ENCODE data around the gene FCGR3B.
A peak's percentile ranks its signal among the peaks of the same experiment; 100 is the strongest.
"Not testable (repeated sequence)": the region's sequence is repeated elsewhere in the genome, so short reads cannot be mapped to it uniquely, and the experiment has no call there.

Gene FCGR3B

DNA sequence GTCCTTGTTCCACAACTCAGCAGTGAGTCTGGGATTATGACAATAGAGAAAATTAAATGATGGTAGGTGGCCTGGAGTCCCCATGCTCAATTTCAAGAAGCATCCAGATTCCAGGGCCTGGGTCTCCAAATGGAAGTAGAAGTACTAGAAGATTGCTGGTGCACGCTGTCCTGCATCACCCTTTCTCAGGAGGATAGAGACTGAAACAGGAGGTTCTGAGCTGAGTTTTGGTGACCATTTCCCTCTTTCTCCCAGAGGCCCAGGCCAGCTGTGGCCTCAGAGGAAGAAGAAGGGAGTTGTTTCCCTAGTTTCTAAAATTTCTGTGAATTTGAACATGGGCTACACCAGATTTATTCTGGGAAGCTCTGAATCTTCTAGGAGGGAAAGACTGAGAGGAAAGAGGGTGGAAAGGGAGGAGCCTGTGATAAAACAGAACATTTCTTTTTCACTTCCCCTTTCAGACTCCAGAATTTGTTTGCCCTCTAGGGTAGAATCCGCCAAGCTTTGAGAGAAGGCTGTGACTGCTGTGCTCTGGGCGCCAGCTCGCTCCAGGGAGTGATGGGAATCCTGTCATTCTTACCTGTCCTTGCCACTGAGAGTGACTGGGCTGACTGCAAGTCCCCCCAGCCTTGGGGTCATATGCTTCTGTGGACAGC lies 31.8 kb upstream of the FCGR3B start, which contains the start of gene FCGR2B:
FCGR2B (plus strand) TSS at position 460 of the 656 bp plus-strand sequence; CDS start at position 559, 99 bp downstream.
- H3K27ac ChIP-seq; DNase-seq; in situ Hi-C loops (cut with HindIII; ENCODE audit: low pct_ligation_motif_present, low sequenced_read_pairs); H3K27me3 ChIP-seq (replicated peaks); H3K4me3 ChIP-seq (ENCODE audit: low read depth, low read length); H3K36me3 ChIP-seq (replicated peaks): not testable (repeated sequence)

GRCh38 chr1:161661660-161662311 lies 30.8 kb upstream of the FCGR3B start:
- H3K4me3 ChIP-seq (ENCODE audit: low read depth, low read length); in situ Hi-C loops (cut with HindIII; ENCODE audit: low pct_ligation_motif_present, low sequenced_read_pairs); H3K27me3 ChIP-seq (replicated peaks); DNase-seq; H3K27ac ChIP-seq; H3K36me3 ChIP-seq (replicated peaks): not testable (repeated sequence)

DNA sequence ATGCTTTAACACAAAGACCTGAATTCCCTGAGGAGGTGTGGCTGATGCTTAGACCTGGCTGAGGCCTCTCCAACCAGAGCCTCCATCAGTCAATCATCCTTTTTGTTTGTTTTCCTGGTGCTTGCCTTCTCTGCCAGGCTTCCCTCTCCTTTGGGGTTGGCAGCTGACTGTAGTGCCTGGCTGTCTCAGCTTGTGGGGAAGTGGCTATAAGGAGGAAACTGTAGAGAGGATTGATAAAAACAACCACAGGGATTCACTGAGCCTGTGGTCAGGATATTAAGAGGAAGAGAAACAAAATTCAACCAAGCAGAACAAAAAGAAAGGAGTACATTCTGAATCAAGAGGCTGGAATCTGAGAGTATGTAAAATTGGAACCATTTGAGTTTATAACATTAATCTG lies 27.5 kb upstream of the FCGR3B start:
- in situ Hi-C loops (cut with HindIII; ENCODE audit: low pct_ligation_motif_present, low sequenced_read_pairs), result not testable (repeated sequence)

GRCh38 chr1:161653971-161654370 lies 23.0 kb upstream of the FCGR3B start:
- in situ Hi-C loops (cut with HindIII; ENCODE audit: low pct_ligation_motif_present, low sequenced_read_pairs); H3K27ac ChIP-seq: not testable (repeated sequence)

More for the DNA sequence above, 27.5 kb upstream of the FCGR3B start:
- H3K27ac ChIP-seq; H3K27me3 ChIP-seq (replicated peaks); H3K36me3 ChIP-seq (replicated peaks); H3K4me3 ChIP-seq (ENCODE audit: low read depth, low read length); DNase-seq: not testable (repeated sequence)

DNA sequence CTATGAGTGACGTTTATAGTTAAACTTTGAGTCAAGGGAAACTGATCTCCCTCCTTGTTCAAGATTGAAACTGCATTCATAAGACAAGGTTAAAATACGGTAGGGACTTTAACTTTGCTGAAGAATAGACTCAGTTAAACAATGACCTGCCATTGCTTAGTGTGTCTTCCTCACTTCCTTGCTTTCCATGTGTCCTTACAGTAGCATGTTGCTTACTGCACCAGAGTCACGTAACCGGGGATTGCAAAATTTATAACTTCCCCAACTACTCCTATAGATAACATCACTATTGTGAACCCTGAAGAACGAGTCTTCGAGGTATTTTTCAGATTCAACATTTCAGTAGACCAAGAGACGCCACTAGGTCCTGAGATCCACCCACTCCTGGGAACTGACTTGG lies 22.6 kb upstream of the FCGR3B start:
- H3K27me3 ChIP-seq (replicated peaks); H3K36me3 ChIP-seq (replicated peaks); in situ Hi-C loops (cut with HindIII; ENCODE audit: low pct_ligation_motif_present, low sequenced_read_pairs); H3K27ac ChIP-seq; DNase-seq; H3K4me3 ChIP-seq (ENCODE audit: low read depth, low read length): not testable (repeated sequence)

More at GRCh38 chr1:161653971-161654370, 23.0 kb upstream of the FCGR3B start:
- not testable (repeated sequence) for H3K27me3 ChIP-seq (replicated peaks); H3K36me3 ChIP-seq (replicated peaks); H3K4me3 ChIP-seq (ENCODE audit: low read depth, low read length); DNase-seq

DNA sequence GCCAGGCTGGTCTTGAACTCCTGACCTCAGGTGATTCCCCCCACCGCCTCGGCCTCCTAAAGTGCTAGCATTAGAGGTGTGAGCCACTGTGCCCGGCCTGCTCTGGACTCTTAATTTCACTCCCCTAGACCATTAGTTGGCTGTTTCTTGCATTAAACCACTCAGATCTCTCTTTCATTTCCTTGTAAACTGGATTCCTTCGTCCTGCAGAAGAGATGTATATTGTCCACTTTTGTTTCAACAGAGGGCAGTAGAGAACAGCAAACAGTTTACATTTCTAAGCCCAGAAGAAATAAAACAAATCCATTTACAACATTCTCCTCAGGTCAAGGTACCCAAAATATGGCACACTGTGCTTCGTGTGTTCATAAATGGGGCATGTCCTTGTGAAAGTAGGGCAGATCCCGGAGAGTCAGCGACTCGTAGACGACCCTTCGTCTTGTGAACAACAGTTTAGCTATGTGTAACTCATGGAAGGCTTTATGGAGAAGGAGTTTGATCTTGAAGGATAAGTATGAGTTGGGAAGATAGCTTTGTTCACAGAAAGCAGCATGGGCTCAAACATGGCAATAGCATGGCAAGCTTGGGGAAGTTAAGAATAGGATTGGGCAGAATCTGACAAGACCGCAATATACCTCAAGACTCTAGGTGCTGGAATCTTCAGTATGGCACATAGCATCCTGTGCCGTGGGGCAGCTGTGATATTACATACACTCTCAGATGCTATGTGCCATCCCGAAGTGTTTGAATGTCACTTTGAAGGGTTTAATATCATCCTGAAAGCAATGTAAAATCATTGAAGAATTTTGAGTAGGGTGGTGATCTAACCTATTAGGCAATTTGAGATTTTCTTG lies 16.8 kb upstream of the FCGR3B start:
- in situ Hi-C loops (cut with HindIII; ENCODE audit: low pct_ligation_motif_present, low sequenced_read_pairs); H3K4me3 ChIP-seq (ENCODE audit: low read depth, low read length); H3K36me3 ChIP-seq (replicated peaks); H3K27me3 ChIP-seq (replicated peaks); H3K27ac ChIP-seq: not testable (repeated sequence)
- TF ChIP-seq CTCF (IDR thresholded peaks at IDR 0.05; ENCODE audit: low read depth, low read length, missing control alignments), result peak; percentile 47
- peak; percentile 15 for DNase-seq

GRCh38 chr1:161644855-161645254 lies 13.9 kb upstream of the FCGR3B start:
- H3K27me3 ChIP-seq (replicated peaks); H3K36me3 ChIP-seq (replicated peaks); H3K4me3 ChIP-seq (ENCODE audit: low read depth, low read length); in situ Hi-C loops (cut with HindIII; ENCODE audit: low pct_ligation_motif_present, low sequenced_read_pairs); DNase-seq; H3K27ac ChIP-seq: not testable (repeated sequence)

- H3K27ac ChIP-seq; H3K4me3 ChIP-seq (ENCODE audit: low read depth, low read length); in situ Hi-C loops (cut with HindIII; ENCODE audit: low pct_ligation_motif_present, low sequenced_read_pairs): not testable (repeated sequence)
These were observed 12.7 kb upstream of the FCGR3B start for GRCh38 chr1:161643481-161644208.

DNA sequence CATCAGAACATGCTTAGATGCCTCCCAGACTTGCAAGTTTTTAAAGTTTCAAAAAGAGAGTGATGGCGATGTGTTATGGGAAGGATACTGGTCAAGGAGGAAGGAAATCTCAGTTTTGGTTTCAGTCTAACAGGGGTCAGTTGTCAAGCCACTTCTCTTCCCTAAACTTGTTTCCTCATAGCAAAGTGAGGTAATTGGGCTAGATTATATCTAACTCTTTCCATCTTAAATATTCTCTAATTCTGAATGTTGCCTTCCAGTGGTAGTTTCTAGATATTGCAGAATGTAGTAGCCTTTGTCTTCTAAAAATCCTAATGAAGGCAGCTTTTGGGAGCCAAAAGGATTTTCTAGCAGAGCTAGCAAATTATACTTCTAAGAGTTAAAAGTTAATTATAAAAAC lies 11.7 kb upstream of the FCGR3B start:
- DNase-seq; H3K36me3 ChIP-seq (replicated peaks); H3K27me3 ChIP-seq (replicated peaks); H3K27ac ChIP-seq; H3K4me3 ChIP-seq (ENCODE audit: low read depth, low read length); in situ Hi-C loops (cut with HindIII; ENCODE audit: low pct_ligation_motif_present, low sequenced_read_pairs): not testable (repeated sequence)

More at GRCh38 chr1:161643481-161644208, 12.7 kb upstream of the FCGR3B start:
- H3K36me3 ChIP-seq (replicated peaks); DNase-seq; H3K27me3 ChIP-seq (replicated peaks): not testable (repeated sequence)

GRCh38 chr1:161639203-161639602 lies 8.2 kb upstream of the FCGR3B start:
- in situ Hi-C loops (cut with HindIII; ENCODE audit: low pct_ligation_motif_present, low sequenced_read_pairs); DNase-seq; H3K27me3 ChIP-seq (replicated peaks); H3K4me3 ChIP-seq (ENCODE audit: low read depth, low read length); H3K27ac ChIP-seq; H3K36me3 ChIP-seq (replicated peaks): not testable (repeated sequence)

- DNase-seq; H3K4me3 ChIP-seq (ENCODE audit: low read depth, low read length); H3K27me3 ChIP-seq (replicated peaks); H3K27ac ChIP-seq; in situ Hi-C loops (cut with HindIII; ENCODE audit: low pct_ligation_motif_present, low sequenced_read_pairs); H3K36me3 ChIP-seq (replicated peaks): not testable (repeated sequence)
These were observed 7.4 kb upstream of the FCGR3B start for GRCh38 chr1:161638251-161638993.

GRCh38 chr1:161636976-161637375 lies 6.0 kb upstream of the FCGR3B start:
- H3K36me3 ChIP-seq (replicated peaks); in situ Hi-C loops (cut with HindIII; ENCODE audit: low pct_ligation_motif_present, low sequenced_read_pairs); H3K27ac ChIP-seq; H3K4me3 ChIP-seq (ENCODE audit: low read depth, low read length); DNase-seq; H3K27me3 ChIP-seq (replicated peaks): not testable (repeated sequence)
